Calu3 (cell line): ENCODE data around the gene NIPBL. TPM values are rescaled to one million over a fixed set of nuclear protein-coding genes. Genes with fewer than 3 reads are reported as not detected.

Source experiments
- BruUV-seq: library from RNA; stranded (reverse); fragments of 400-500 nt; replicated peaks from 2 replicates; lab custom pipeline; 2021; lab: Mats Ljungman, UMichigan
- CTCF ChIA-PET: fragments of 300-600 bp; sonication (Branson Sonifier 250); formaldehyde crosslinking; loops from one replicate; lab custom pipeline; 2022; ENCODE audit warnings: antibody characterized with exemption; lab: Charles Lee
- DNase-seq: peaks from one replicate; pipeline ENCODE4 v3.0.0; 2022
- H3K27ac Mint-ChIP-seq: one replicate; pipeline ENCODE4 v1.8.0; 2022; ENCODE audit warnings: mixed read lengths; ENCODE audit not compliant: unreplicated experiment
- H3K27me3 Mint-ChIP-seq: one replicate; pipeline ENCODE4 v1.8.0; 2022; ENCODE audit warnings: mixed read lengths; ENCODE audit not compliant: unreplicated experiment
- H3K36me3 Mint-ChIP-seq: one replicate; pipeline ENCODE4 v1.8.0; 2022; ENCODE audit warnings: mild to moderate bottlenecking, moderate library complexity, mixed read lengths; ENCODE audit not compliant: insufficient read depth, unreplicated experiment
- H3K4me1 Mint-ChIP-seq: one replicate; pipeline ENCODE4 v1.8.0; 2022; ENCODE audit warnings: mild to moderate bottlenecking, low read depth, mixed read lengths; ENCODE audit not compliant: unreplicated experiment
- H3K4me3 Mint-ChIP-seq: one replicate; pipeline ENCODE4 v1.8.0; 2022; ENCODE audit warnings: mild to moderate bottlenecking, low read depth, moderate library complexity, mixed read lengths; ENCODE audit not compliant: unreplicated experiment
- H3K9me3 Mint-ChIP-seq: one replicate; pipeline ENCODE4 v1.8.0; 2022; ENCODE audit warnings: low read depth, mixed read lengths; ENCODE audit not compliant: unreplicated experiment
- CTCF ChIP-seq: fragments of 200-600 bp; IDR thresholded peaks from one replicate; pipeline ENCODE4 v1.8.0; 2022; ENCODE audit warnings: antibody characterized with exemption; ENCODE audit not compliant: unreplicated experiment
- intact Hi-C: fragments of 100-400 bp; cut with micrococcal nuclease; formaldehyde crosslinking; loops from one replicate; pipeline ENCODE4 v1.10.0; 2022; ENCODE audit not compliant: unreplicated experiment
- total RNA-seq: library from RNA; stranded (reverse); gene quantifications from 2 replicates; pipeline ENCODE4 v1.2.3, GENCODE V29; 2022

The NIPBL gene
- total RNA-seq, 1 experiment from 2014 or later: 53.2 TPM

GRCh38 chr5:37015795-37016666, 139.5 kb downstream of the NIPBL start:
- no peak for TF ChIP-seq CTCF
- BruUV-seq: no TSS peak
- H3K27ac Mint-ChIP-seq: no peak overlapping the region
- H3K9me3 Mint-ChIP-seq: no peaks in the 10 kb centered on the region
- no peaks in the 10 kb centered on the region for H3K4me1 Mint-ChIP-seq
- peaks cover 20% of the 10 kb centered on the region for H3K36me3 Mint-ChIP-seq
- CTCF ChIA-PET: interaction anchor here (0.6 to 0.7 kb wide), 2 partner anchors 247 to 297 kb away, joined by 3 to 6 read pairs; no protein-coding TSS in a partner anchor
- H3K4me3 Mint-ChIP-seq: no peak overlapping the region
- no peak for DNase-seq
- intact Hi-C loops: no loop called here
- H3K27me3 Mint-ChIP-seq: no peaks in the 10 kb centered on the region

DNA sequence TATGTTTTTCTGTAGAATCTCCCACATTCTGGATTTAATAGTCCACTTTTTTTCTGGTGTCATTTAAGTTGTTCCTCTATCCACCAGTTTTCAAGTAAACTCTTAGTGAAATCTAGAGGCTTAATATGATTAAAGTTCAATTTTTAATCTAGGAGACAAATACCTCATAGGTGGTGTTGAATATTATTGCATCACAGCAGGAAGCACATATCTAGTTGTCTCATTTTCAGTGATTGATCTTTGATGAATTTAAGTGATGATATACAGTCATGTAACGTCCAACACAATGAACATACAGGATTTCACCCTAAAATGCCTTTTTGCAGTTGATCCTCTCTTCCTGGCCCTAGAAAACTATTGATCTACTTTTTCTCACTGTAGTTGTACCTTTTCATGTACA, 152.3 kb downstream of the NIPBL start:
- intact Hi-C loops: no loop called here
- TF ChIP-seq CTCF: no peak
- H3K4me3 Mint-ChIP-seq: no peak overlapping the region
- no peak overlapping the region for H3K27ac Mint-ChIP-seq
- no peaks in the 10 kb centered on the region for H3K27me3 Mint-ChIP-seq
- CTCF ChIA-PET: no interaction called here
- BruUV-seq: no TSS peak
- DNase-seq: no peak
- H3K9me3 Mint-ChIP-seq: no peaks in the 10 kb centered on the region
- peaks cover 37% of the 10 kb centered on the region for H3K36me3 Mint-ChIP-seq
- no peaks in the 10 kb centered on the region for H3K4me1 Mint-ChIP-seq

GRCh38 chr5:37029436-37029835, 152.9 kb downstream of the NIPBL start:
- peaks cover 36% of the 10 kb centered on the region for H3K36me3 Mint-ChIP-seq
- TF ChIP-seq CTCF: no peak
- no peaks in the 10 kb centered on the region for H3K4me1 Mint-ChIP-seq
- H3K27ac Mint-ChIP-seq: no peak overlapping the region
- no peaks in the 10 kb centered on the region for H3K27me3 Mint-ChIP-seq
- H3K4me3 Mint-ChIP-seq: no peak overlapping the region
- no TSS peak for BruUV-seq
- no peaks in the 10 kb centered on the region for H3K9me3 Mint-ChIP-seq
- DNase-seq: no peak
- intact Hi-C loops: no loop called here
- CTCF ChIA-PET: no interaction called here

DNA sequence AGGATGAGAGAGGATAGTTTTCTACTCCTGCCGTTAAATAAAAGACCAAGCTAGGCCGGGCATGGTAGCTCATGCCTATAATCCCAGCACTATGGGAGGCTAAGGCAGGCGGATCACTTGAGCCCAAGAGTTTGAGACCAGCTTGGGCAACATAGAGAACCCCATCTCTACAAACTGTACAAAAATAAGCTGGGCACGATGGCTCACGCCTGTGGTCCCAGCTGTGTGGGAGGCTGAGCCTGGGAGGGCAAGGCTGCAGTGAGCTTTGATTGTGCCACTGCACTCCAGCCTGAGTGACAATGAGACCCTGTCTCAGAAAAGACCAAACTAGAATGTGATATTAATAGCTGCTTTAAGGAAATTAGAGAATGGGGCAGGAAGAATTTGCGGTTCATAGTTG, 158.4 kb downstream of the NIPBL start:
- H3K4me1 Mint-ChIP-seq: no peaks in the 10 kb centered on the region

More for the DNA sequence above, 158.4 kb downstream of the NIPBL start:
- no peak for DNase-seq
- TF ChIP-seq CTCF: no peak
- no peak overlapping the region for H3K27ac Mint-ChIP-seq
- CTCF ChIA-PET: interaction anchor here (0.8 kb wide), 1 partner anchor 9 kb away, joined by 3 read pairs; no protein-coding TSS in a partner anchor
- H3K9me3 Mint-ChIP-seq: no peaks in the 10 kb centered on the region
- H3K36me3 Mint-ChIP-seq: peaks cover 9% of the 10 kb centered on the region
- intact Hi-C loops: no loop called here
- no peaks in the 10 kb centered on the region for H3K27me3 Mint-ChIP-seq
- H3K4me3 Mint-ChIP-seq: no peak overlapping the region
- no TSS peak for BruUV-seq
